Measurements from ENCODE around the gene CEACAM20. TPM values are rescaled to one million over a fixed set of nuclear protein-coding genes. Genes with fewer than 3 reads are reported as not detected.
A peak's percentile ranks its signal among the peaks of the same experiment; 100 is the strongest.
"Not testable (repeated sequence)": the region's sequence is repeated elsewhere in the genome, so short reads cannot be mapped to it uniquely, and the experiment has no call there.

The CEACAM20 gene
- total RNA-seq, 1 donor: not detected

DNA sequence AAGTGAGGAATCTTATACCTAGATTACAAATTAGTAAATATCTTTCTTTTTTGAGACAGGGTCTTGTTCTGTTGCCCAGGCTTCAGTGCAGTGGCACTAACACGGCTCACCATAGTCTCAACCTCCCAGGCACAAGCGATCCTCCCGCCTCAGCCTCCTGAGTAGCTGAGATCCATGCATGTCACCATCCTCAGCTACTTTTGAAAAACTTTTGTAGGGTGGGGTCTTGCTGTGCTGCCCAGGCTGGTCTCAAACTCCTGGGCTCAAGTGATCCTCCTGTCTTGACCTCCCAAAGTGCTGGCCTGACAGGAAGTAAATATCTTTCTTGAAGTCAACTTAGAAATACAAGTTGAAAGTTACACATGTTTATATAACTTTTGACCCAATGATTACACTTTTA, 20.0 kb upstream of the CEACAM20 start:
- no peak for DNase-seq (ENCODE audit: low read depth)
- TF ChIP-seq, protein P1, sequence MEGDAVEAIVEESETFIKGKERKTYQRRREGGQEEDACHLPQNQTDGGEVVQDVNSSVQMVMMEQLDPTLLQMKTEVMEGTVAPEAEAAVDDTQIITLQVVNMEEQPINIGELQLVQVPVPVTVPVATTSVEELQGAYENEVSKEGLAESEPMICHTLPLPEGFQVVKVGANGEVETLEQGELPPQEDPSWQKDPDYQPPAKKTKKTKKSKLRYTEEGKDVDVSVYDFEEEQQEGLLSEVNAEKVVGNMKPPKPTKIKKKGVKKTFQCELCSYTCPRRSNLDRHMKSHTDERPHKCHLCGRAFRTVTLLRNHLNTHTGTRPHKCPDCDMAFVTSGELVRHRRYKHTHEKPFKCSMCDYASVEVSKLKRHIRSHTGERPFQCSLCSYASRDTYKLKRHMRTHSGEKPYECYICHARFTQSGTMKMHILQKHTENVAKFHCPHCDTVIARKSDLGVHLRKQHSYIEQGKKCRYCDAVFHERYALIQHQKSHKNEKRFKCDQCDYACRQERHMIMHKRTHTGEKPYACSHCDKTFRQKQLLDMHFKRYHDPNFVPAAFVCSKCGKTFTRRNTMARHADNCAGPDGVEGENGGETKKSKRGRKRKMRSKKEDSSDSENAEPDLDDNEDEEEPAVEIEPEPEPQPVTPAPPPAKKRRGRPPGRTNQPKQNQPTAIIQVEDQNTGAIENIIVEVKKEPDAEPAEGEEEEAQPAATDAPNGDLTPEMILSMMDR (IDR thresholded peaks at IDR 0.05; ENCODE audit: insufficient read depth, low read depth, low read length): no peak
- no peak overlapping the region for H3K4me3 ChIP-seq (ENCODE audit: low read depth, low read length)

DNA sequence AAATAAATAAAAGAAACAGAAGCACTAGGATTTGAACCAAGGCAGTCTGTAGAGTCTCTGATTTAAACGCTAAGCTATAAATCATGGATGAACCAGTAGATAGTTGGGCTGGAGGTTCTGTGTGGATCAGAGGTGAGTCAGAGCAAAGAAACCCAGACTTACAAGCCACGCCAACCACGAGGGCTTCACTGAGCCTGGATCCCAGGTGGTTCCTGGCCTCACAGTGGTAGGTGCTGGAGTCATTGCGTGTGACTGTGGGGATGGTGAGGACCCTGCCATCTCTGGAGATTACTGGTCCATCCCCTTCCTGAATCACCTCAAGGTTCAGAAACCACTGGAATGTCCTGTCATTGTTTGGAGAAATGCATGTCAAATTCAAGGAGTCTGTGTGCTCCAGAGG, 19.3 kb upstream of the CEACAM20 start:
- TF ChIP-seq, protein P1 (IDR thresholded peaks at IDR 0.05; ENCODE audit: insufficient read depth, low read depth, low read length): no peak
- peak; percentile 6 for DNase-seq (ENCODE audit: low read depth)
- H3K4me3 ChIP-seq (ENCODE audit: low read depth, low read length): no peak overlapping the region

DNA sequence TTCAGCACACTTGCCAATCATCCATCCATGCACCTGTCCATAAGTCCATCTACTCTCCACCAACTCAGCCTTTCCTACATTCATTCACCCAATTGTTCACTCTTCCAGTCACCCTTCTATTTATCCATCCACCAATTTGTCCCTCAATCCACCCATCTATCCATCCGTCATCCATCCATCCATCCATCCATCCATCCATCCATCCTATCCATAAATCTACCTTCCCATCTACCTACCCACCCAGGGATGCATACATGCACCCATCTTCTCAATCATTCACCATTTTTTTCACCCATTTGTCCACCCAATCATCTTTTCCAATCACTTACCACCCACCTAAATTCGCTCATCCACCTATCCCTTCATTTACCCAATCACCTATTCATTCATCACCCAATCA, 14.6 kb upstream of the CEACAM20 start:
- H3K4me3 ChIP-seq (ENCODE audit: low read depth, low read length): no peak overlapping the region
- TF ChIP-seq, protein P1 (IDR thresholded peaks at IDR 0.05; ENCODE audit: insufficient read depth, low read depth, low read length): no peak
- DNase-seq (ENCODE audit: low read depth): no peak

DNA sequence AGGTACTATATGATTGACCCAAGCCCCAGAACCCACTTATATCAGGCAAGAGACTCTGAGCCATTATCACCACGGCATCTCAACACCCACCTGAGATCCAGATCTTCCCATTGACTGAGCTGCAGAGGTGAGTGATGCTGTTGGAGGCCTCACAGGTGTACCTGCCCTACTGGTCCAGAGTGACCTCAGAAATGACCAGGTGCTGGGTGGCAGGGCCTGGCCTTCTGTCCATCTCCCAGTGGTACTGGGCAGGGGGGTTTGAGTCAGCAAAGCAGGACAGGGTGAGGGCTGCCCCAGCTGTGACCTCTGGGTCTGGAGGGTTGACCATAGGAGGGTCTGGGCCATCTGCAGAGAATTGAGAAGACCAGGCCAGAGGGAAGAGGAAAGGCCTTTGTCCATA, 13.2 kb upstream of the CEACAM20 start:
- TF ChIP-seq, protein P1 (IDR thresholded peaks at IDR 0.05; ENCODE audit: insufficient read depth, low read depth, low read length): no peak
- H3K4me3 ChIP-seq (ENCODE audit: low read depth, low read length): no peak overlapping the region
- DNase-seq (ENCODE audit: low read depth): no peak

DNA sequence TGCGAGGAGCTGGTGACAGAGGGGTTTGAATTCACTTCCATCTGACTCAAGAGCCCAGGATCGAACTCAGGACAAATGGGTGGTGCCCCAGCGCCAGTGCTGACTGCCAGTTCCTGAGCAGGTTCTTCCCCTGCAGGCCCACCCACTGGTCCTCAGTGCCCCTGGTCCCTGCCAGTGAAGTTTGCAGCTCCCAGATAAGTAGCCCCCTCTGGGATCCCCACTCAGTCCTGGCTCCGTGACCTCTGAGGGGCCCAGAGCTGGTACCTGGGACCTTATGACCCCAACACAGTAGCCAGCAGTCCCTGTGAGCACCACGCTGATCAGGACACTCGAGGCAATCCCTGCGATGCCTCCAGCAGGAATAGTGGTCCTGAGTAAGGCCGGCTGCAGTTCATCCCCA, 11.3 kb upstream of the CEACAM20 start:
- TF ChIP-seq, protein P1 (IDR thresholded peaks at IDR 0.05; ENCODE audit: insufficient read depth, low read depth, low read length): no peak
- no peak overlapping the region for H3K4me3 ChIP-seq (ENCODE audit: low read depth, low read length)
- no peak for DNase-seq (ENCODE audit: low read depth)

DNA sequence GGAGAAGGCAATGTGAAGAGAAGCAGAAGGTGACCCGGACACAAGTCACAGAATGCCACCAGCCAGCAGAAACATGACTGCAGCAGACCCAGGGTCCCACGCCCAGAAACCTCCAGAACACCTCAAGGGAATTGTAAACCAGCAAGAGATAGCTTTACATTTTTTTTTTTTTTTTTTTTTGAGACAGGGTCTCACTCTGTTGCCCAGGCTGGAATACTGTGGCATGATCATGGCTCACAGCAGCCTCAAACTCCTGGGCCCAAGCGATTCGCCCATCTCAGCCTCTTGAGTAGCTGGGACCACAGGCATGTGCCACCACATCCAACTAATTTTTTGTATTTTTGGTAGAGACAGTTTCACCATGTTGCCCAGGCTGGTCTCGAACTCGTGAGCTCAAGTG, 10.5 kb upstream of the CEACAM20 start:
- TF ChIP-seq, protein P1 (IDR thresholded peaks at IDR 0.05; ENCODE audit: insufficient read depth, low read depth, low read length): no peak
- H3K4me3 ChIP-seq (ENCODE audit: low read depth, low read length): no peak overlapping the region
- DNase-seq (ENCODE audit: low read depth): no peak

DNA sequence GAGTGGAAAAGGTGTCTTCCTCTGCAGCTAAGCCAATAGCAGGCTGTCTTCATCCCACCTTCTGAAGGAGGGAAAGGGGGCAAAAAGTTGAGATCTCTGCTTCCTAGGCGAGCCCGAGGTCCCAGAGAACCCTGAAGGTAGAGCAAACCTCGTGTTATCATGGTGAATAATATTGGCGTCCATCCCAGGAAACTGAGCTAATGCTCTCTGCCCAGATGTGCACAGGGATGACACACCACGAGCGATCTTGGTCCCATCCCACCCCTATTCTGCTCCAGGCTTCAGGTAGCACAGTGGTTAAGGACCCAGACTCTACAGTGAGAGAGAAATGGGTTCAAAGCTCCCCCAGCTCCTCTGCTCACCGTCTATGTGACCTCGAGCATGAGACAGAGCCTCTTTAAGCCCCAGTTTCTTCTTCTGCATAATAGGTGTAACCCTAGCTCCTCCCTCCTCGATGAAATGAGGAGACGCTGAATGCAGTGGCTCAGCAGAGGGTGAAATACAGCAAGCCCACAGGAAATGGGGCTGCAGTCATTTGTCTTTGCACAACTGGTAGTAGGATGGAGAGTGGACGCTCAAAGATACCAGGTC, 9.9 kb upstream of the CEACAM20 start:
- TF ChIP-seq, protein P1 (IDR thresholded peaks at IDR 0.05; ENCODE audit: insufficient read depth, low read depth, low read length): no peak
- no peak overlapping the region for H3K4me3 ChIP-seq (ENCODE audit: low read depth, low read length)
- no peak for DNase-seq (ENCODE audit: low read depth)

DNA sequence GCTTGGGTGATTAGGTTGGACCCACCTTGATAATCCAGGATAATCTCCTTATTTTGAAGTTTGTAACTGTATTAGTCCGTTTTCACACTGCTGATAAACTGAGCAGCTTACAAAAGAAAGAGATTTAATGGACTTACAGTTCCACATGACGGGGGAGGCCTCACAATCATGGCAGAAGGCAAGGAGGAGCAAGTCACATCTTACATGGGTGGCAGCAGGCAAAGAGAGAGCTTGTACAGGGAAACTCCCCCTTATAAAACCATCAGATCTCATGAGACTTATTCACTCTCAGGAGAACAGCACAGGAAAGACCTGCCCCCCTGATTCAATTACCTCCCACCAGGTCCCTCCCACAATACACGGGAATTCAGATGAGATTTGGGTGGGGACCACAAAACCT, 5.9 kb upstream of the CEACAM20 start:
- DNase-seq (ENCODE audit: low read depth); H3K4me3 ChIP-seq (ENCODE audit: low read depth, low read length): not testable (repeated sequence)

Measured in fibroblast of villous mesenchyme (primary cell).